ENCODE data around the gene HNRNPA1.
"Not testable (repeated sequence)": the region's sequence is repeated elsewhere in the genome, so short reads cannot be mapped to it uniquely, and the experiment has no call there.

The HNRNPA1 gene

DNA sequence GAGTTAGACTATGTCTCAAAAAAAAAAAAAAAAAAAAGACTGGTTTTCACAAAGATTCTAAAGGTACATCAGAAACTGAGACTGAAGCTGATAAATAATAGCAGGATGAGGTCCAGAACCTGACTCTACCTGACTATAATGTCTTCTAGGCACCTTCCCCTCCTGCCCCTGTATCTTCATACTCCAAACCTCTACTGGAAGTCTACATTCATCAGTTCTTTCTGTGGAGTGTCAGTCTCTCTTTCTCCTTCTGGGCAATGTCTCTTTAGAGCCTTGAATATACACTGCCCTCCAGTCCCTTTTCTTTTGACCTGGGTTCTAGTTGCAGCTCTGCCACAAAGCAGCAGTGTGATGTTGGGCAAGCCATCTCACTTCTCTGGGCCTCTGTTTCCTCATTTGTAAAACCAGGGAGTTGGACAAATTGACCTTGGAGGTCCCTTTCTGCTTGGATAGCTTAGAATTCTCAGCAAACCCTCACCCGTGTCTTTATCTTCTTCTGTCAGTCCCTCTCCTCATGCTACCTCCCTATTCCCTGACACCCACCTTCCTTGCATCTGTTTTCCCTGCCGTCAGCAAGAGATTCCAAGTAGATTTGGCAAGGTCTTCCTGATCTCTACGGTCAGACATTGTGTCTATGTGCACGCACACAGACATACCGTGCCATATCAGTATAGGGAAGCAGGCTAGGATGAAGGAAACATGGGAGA lies 16.0 kb downstream of the HNRNPA1 start:
- no peak for DNase-seq (ENCODE audit: low read depth in 1 of 2, low spot score in 1 of 2)

DNA sequence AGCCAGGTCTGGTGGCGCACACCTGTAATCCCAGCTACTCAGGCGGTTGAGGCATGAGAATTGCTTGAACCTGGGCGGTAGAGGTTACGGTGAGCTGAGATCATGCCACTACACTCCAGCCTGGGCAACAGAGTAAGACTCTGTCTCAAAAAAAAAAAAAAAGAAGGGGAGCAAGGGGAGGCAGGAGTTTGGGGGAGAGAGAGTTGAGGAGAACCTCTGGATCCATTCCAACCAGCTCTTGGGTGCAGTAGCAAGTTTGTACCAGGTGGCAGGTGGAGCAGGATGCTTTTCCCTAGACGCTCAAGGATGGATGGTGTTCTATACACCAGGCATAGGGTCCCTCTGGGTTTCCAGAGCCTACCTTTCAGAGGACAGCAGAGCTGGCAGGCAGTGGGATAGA lies 18.4 kb downstream of the HNRNPA1 start:
- DNase-seq (ENCODE audit: low read depth in 1 of 2, low spot score in 1 of 2) = no peak

GRCh38 chr12:54299515-54300224 lies 19.1 kb downstream of the HNRNPA1 start:
- DNase-seq (ENCODE audit: low read depth in 1 of 2, low spot score in 1 of 2) = no peak

DNA sequence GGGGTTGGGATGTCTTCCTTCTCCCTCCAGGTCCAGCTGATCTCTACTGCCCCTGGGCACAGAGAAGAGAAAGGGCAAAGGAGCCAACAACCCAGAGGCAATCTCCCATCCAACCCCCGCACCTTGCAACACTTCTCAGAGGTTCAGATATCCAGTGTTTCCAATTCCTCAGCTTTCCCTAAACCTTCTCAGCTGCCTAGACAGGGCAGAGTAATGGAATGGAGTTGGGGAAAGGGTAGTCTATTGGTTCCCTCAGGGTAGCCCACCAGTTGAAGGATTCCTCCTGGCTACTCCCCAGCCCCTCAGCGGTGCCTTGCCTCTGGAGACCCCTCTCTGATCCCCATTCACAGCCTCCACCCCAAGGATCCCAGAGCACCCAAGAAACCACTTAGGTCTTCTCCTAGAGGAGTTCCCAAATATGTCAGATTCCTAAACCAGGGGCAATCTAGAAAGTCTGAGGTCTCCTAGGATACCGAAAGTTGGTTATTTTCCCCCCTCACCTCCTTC lies 19.8 kb downstream of the HNRNPA1 start:
- DNase-seq (ENCODE audit: low read depth in 1 of 2, low spot score in 1 of 2) = no peak

- no peak for DNase-seq (ENCODE audit: low read depth in 1 of 2, low spot score in 1 of 2)
Observed at GRCh38 chr12:54300732-54301427, 20.4 kb downstream of the HNRNPA1 start, which contains the start of gene NFE2. NFE2 (minus strand) TSS chr12:54301015; CDS start chr12:54295248, 5,767 bp downstream.

DNA sequence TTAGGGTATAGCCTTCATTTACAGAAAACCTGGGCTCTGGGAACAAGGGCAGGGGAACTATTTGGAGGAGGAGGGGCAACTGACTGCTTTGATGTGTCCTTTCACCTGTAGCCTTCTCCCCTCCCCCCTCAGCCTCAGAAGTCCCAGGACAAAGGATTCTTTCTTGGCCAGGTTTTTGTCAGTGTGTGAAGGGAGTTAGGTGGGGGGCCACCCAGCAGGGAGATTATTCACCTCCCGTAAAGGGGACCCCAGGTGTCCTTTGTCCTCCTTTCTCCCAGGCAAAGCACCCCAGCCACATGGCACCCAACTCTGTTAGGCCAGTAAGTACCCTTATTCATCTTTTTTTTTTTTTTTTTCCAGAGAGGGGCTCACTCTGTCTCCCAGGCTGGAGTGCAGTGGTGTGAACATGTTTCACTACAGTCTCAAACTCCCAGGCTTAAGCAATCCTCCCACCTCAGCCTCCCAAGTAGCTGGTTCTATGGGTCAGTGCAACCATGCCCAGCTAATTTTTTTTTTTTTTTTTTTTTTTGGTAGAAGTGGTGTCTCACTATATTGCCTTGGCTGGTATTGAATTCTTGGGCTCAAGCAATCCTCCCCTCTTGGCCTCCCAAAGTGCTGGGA lies 21.0 kb downstream of the HNRNPA1 start:
- DNase-seq (ENCODE audit: low read depth in 1 of 2, low spot score in 1 of 2) = no peak

DNA sequence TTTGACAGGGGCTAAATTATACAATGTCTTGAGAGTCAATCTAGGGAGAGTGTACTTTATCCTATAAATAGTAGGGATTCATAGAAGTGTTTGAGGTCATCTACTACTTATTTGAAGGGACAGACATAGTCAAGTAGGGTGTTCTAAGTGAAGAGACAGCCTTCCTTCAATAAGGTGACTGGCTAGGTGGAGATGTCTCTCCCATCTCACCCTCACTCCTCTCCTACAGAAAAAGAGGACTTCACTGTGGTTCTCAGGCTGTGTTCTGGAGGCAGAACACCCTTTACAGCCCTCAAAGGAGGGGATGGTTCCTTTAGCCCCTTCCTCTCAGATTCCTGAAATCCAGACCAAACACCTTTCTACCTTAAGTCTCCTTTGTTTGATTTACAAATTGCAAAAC lies 23.1 kb downstream of the HNRNPA1 start:
- no peak for DNase-seq (ENCODE audit: low read depth in 1 of 2, low spot score in 1 of 2)

GRCh38 chr12:54304187-54304810 lies 23.8 kb downstream of the HNRNPA1 start:
- no peak for DNase-seq (ENCODE audit: low read depth in 1 of 2, low spot score in 1 of 2)

GRCh38 chr12:54306925-54307741 lies 26.6 kb downstream of the HNRNPA1 start:
- DNase-seq (ENCODE audit: low read depth in 1 of 2, low spot score in 1 of 2) = no peak

DNA sequence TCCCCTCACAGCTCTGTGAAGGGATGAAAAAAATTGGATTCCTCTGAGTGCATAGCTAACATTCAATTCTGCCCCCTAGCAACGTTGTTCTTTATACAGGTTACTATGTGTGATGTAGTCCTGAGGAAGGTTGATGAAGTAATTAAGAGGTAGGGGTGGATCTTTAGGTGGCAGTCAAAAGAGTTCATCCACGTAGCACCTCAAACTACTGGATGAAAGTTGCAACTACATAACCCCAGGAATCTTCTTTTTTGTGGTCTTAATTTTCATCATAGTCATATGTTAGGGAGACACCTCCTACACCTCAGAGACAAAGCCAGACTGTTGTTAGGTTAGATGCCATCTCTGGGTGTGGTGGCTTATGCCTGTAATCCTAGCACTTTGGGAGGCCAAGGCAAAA lies 30.5 kb downstream of the HNRNPA1 start:
- no peak for DNase-seq (ENCODE audit: low read depth in 1 of 2, low spot score in 1 of 2)

DNA sequence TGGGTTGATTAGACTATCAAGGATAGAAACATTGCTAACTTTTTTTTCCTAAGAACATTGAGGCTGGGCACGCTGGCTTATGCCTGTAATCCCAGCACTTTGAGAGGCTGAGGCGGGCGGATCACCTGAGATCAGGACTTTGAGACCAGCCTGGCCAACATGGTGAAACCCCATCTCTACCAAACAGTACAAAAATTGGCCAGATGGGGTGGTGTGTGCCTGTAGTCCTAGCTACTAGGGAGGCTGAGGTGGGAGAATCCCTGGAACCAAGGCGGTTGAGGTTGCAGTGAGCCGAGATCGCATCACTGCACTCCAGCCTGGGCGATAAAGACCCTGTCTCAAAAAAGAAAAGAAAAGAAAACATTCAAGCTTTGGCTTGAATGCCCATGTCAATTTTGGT lies 31.8 kb downstream of the HNRNPA1 start:
- not testable (repeated sequence) for DNase-seq (ENCODE audit: low read depth in 1 of 2, low spot score in 1 of 2)

- no peak for DNase-seq (ENCODE audit: low read depth in 1 of 2, low spot score in 1 of 2)
Observed at GRCh38 chr12:54321363-54321762, 40.8 kb downstream of the HNRNPA1 start.

GRCh38 chr12:54324617-54325441 lies 44.3 kb downstream of the HNRNPA1 start, which contains the start of gene COPZ1:
COPZ1 (plus strand) TSS chr12:54325131; CDS start chr12:54325164, 33 bp downstream.
- peak; percentile 78 to 84 for DNase-seq (ENCODE audit: low read depth in 1 of 2, low spot score in 1 of 2)

- DNase-seq (ENCODE audit: low read depth in 1 of 2, low spot score in 1 of 2) = not testable (repeated sequence)
Observed at GRCh38 chr12:54325442-54326109, 45.0 kb downstream of the HNRNPA1 start.

- no peak for DNase-seq (ENCODE audit: low read depth in 1 of 2, low spot score in 1 of 2)
Observed at GRCh38 chr12:54328595-54329337, 48.2 kb downstream of the HNRNPA1 start.

- DNase-seq (ENCODE audit: low read depth in 1 of 2, low spot score in 1 of 2) = no peak
Observed at GRCh38 chr12:54329759-54330158, 49.2 kb downstream of the HNRNPA1 start.

DNA sequence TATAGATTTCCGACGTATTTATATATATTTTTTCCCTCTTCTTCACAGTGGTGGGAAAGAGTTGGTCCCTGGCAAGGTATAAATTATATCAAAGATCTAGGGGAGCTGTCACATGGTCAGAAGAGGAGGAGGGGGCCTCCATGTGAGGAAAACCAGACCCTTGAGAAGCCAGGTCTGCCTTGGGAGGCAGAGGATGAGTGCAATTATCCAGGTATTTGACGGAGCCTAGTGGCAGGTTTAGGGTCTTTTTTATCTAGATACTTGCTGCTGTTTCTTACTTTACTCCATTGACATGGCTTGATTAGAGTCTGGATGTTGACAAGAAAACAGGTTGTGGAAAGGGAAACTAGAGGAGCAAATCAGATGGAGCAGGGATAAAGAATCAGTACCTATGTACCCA lies 49.9 kb downstream of the HNRNPA1 start:
- DNase-seq (ENCODE audit: low read depth in 1 of 2, low spot score in 1 of 2) = no peak

GRCh38 chr12:54331461-54331860 lies 50.9 kb downstream of the HNRNPA1 start:
- no peak for DNase-seq (ENCODE audit: low read depth in 1 of 2, low spot score in 1 of 2)

Data from activated T-helper 1 cell treated with anti-CD3 and anti-CD28 coated beads, Interleukin-2, amount 50 U/mL, for 16 hours (primary cell).